ENCODE data around the gene CMSS1.

CMSS1 gene

GRCh38 chr3:100063929-100064461 is 246.3 kb downstream of the CMSS1 start:
- TF ChIP-seq CTCF (conservative IDR thresholded peaks at IDR 0.05) (no peak), ZFX (IDR thresholded peaks at IDR 0.05) (no peak)
- H3K27ac ChIP-seq, result no peak overlapping the region

GRCh38 chr3:100067589-100067988 is 249.9 kb downstream of the CMSS1 start:
- H3K27ac ChIP-seq, result no peak overlapping the region
- no peak for TF ChIP-seq ZFX (IDR thresholded peaks at IDR 0.05)
- TF ChIP-seq CTCF (conservative IDR thresholded peaks at IDR 0.05), result no peak

- TF ChIP-seq ZFX (IDR thresholded peaks at IDR 0.05) (no peak), CTCF (conservative IDR thresholded peaks at IDR 0.05) (peak; percentile 86)
- H3K27ac ChIP-seq, result no peak overlapping the region
Observed at GRCh38 chr3:100068826-100069225, 251.2 kb downstream of the CMSS1 start.

- no peak for TF ChIP-seq CTCF (conservative IDR thresholded peaks at IDR 0.05)
- TF ChIP-seq ZFX (IDR thresholded peaks at IDR 0.05), result no peak
- no peak overlapping the region for H3K27ac ChIP-seq
Observed at GRCh38 chr3:100069472-100069871, 251.8 kb downstream of the CMSS1 start.

GRCh38 chr3:100072326-100073048 is 254.8 kb downstream of the CMSS1 start:
- H3K27ac ChIP-seq, result no peak overlapping the region
- TF ChIP-seq CTCF (conservative IDR thresholded peaks at IDR 0.05) (no peak), ZFX (IDR thresholded peaks at IDR 0.05) (no peak)

GRCh38 chr3:100073049-100073713 is 255.5 kb downstream of the CMSS1 start:
- no peak overlapping the region for H3K27ac ChIP-seq
- TF ChIP-seq ZFX (IDR thresholded peaks at IDR 0.05) (no peak), CTCF (conservative IDR thresholded peaks at IDR 0.05) (no peak)

GRCh38 chr3:100073714-100074307 is 256.1 kb downstream of the CMSS1 start:
- TF ChIP-seq ZFX (IDR thresholded peaks at IDR 0.05) (no peak), CTCF (conservative IDR thresholded peaks at IDR 0.05) (no peak)
- H3K27ac ChIP-seq, result no peak overlapping the region

Data from C4-2B (cell line).